ENCODE results near the gene GPC6. TPM values are rescaled to one million over a fixed set of nuclear protein-coding genes. Genes with fewer than 3 reads are reported as not detected.

The GPC6 gene
- total and polyA plus RNA-seq, 2 donors (not counting 3 experiments of a cell fraction or from before 2014, with no cell fraction given): 0.01 TPM; not detected in 1

GRCh38 chr13:93216122-93216521, 10.5 kb upstream of the GPC6 start:
- Histone ChIP-seq H3K4me3 (replicated peaks in 1 of 3; ENCODE audit: insufficient read depth in 1 of 3, low read depth in 1 of 3, low read length in 3 of 3) (no peak overlapping the region), H3K4me1 (ENCODE audit: control insufficient read depth, extremely low read depth, insufficient read depth, low read length) (no peaks in the 10 kb centered on the region), H3K27ac (ENCODE audit: insufficient read depth, low read depth, low read length) (no peak overlapping the region), H3K27me3 (ENCODE audit: control insufficient read depth in 2 of 2, insufficient read depth in 2 of 2, low read length in 2 of 2) (no peaks in the 10 kb centered on the region), H3K79me2 (ENCODE audit: control insufficient read depth, insufficient read depth, low read length) (no peaks in the 10 kb centered on the region), H3K36me3 (ENCODE audit: control insufficient read depth in 2 of 2, extremely low read depth in 1 of 2, insufficient read depth in 2 of 2, low read length in 2 of 2) (no peaks in the 10 kb centered on the region), H4K20me1 (replicated peaks; ENCODE audit: control insufficient read depth, extremely low read depth, insufficient read depth, low read length) (no peaks in the 10 kb centered on the region), H2AFZ (ENCODE audit: low read depth, low read length) (no peak overlapping the region), H3K9me1 (replicated peaks; ENCODE audit: control insufficient read depth, extremely low read depth, insufficient read depth, low read length) (no peaks in the 10 kb centered on the region), H3K9me3 (replicated peaks; ENCODE audit: control insufficient read depth, insufficient read depth, low read length) (peaks cover 2% of the 10 kb centered on the region), H3K4me2 (ENCODE audit: insufficient read depth, low read length) (no peak overlapping the region), H3K9ac (replicated peaks; ENCODE audit: extremely low read depth, insufficient read depth, low read length) (no peak overlapping the region)
- CTCF ChIA-PET: no interaction called here
- TF ChIP-seq CTCF (IDR thresholded peaks at IDR 0.05; ENCODE audit: extremely low read depth in 1 of 2, insufficient read depth in 1 of 2, low read depth in 1 of 2, low read length in 2 of 2) (no peak), GATA2 (IDR thresholded peaks at IDR 0.05; ENCODE audit: insufficient read depth, insufficient read length, low read depth, low read length) (no peak), POLR2AphosphoS5 (IDR thresholded peaks at IDR 0.05; ENCODE audit: insufficient read depth, low read depth, low read length) (no peak), EZH2 (IDR thresholded peaks at IDR 0.05; ENCODE audit: borderline replicate concordance, low read depth, low read length, severe bottlenecking) (no peak), JUN (IDR thresholded peaks at IDR 0.05; ENCODE audit: borderline replicate concordance, insufficient read depth, insufficient read length, low read depth) (no peak), MAX (IDR thresholded peaks at IDR 0.05; ENCODE audit: insufficient read depth, insufficient read length) (no peak), POLR2A (IDR thresholded peaks at IDR 0.05; ENCODE audit: low read depth, low read length) (no peak)
- POLR2A ChIA-PET: no interaction called here
- dilution Hi-C loops (cut with MboI; ENCODE audit: extremely low pct_ligation_motif_present, low sequenced_read_pairs): no loop called here
- DNase-seq (ENCODE audit: low read depth, low spot score) (no peak), FAIRE-seq (no peak)
- no TSS peak for BruUV-seq (replicated peaks)
- intact Hi-C loops (cut with micrococcal nuclease): no loop called here

Data from endothelial cell of umbilical vein (primary cell).